ENCODE results near the gene KRT86.
"Not testable (repeated sequence)": the region's sequence is repeated elsewhere in the genome, so short reads cannot be mapped to it uniquely, and the experiment has no call there.

KRT86 gene

GRCh38 chr12:52270541-52271070, 3.8 kb upstream of the KRT86 start:
- no peak for DNase-seq

GRCh38 chr12:52271158-52271557, 3.3 kb upstream of the KRT86 start:
- DNase-seq = no peak

- no peak for DNase-seq
These were observed 1.2 kb downstream of the KRT86 start for GRCh38 chr12:52275686-52276085.

DNA sequence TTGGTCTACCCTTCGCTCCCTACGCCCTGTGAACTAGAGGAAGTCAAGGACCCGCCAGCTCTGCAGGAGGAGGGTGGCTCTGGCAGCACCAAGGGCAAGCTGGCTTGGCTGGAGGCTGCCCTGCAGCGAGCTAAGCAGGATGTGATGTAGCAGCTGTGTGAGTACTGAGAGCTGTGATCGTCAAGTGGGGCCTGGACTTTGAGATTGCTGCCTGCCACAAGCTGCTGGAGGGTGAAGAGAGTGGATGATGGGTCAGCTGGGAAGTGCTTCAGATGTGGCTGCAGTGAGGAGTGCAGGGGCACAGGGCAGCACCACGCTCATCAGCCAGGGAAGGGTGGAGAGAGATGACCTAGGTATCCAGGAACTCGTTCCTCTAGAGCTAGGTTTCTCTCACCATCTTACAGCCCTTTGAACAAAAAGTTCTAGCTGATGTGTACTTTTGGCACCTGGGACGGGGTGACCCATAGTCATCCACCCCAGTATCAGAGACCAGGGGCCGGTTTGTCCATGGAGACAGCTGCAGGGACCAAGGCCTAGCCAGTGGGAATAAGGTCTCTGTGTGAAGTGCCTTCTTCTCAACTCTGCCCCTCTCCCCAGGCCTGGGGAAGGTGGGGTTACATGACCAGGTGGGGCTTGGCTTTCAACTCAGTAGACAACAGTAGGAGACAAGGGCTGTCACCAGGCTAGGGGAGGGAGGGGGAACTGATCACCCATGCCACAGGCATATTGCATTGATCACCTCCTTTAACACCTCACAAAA, 3.2 kb downstream of the KRT86 start:
- DNase-seq = no peak

DNA sequence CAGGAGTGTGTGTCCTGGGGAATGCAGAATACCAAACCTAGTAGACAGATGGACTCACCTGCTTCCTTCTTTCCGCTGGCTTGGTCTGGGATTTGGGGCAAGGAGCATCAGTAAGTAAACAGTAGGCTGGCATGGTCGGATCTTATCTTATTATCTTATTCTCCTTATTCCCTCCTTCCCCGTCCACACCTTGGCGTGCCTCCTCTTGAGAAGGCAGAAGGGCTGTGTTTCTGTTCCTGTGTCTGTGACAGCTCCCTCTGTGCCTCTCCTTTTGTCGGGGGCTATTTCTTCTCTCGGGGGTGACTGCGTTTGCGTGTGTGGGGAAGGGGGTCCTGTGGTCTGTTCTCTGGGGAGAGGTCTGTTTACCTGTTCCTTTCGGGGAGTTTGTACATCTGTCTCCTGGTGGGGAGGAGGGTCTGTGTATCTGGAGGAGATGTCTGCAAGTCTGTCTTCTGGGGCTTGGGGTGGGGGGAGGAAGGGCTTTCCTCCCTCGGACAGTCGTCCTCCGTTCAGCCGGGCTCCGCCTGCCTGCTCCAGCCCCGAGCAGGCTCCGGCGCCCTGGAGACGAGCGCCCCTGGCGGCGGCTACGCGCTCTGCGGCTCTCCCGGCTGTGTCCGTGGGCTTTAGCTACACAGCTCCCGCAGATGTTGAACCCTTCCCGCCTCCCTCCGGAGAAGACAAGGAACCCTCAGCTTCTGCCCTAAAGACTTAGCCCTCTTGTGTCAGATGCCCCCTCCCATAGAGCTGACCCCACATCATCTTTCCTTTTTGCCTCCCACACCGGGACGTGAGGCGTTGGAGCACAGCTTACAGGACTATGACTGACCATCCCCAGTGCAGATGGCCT, 4.4 kb downstream of the KRT86 start:
- peak; percentile 76 for DNase-seq

DNA sequence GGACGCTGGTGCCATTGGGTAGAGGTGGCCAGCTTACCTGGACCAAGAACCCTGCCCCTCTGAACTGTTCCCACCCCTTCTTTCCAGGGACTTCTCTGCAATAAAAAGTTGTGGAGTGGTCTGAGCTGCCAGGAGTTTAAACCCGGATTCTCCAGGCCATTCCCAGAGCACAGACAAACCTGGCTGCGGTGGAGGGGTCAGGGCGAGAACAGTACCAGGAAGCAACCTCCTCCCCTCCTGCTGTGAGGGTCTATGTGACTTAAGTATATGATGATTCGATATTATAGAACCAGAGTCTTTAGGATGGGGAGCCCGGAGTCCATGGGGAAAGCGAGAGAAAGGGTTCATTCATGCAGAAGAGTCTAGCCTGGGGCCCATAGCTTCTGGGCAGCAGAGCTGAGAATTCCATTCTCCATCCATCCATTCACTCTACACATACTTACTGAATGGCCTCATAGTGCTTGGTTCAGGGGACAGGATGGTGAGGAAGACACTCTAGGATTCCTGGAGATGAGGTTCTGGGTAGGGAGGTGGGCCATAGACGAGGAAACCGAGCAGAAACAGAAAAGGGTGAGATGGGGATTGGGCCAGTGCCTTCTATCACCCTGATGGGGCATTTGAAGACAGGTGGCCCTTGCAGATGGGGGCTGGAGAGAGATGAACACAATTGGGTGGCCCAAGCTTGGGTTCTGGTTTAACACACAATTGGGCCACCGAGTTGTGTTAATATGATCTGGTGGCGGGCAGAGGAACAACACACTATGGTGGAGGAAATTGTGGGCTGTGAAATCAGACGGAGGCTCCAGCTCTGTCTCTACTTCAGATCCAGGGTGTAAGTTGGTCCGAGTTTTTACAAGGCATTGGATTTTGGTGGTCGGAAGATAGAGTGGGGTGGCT, 5.2 kb downstream of the KRT86 start:
- DNase-seq = no peak

DNA sequence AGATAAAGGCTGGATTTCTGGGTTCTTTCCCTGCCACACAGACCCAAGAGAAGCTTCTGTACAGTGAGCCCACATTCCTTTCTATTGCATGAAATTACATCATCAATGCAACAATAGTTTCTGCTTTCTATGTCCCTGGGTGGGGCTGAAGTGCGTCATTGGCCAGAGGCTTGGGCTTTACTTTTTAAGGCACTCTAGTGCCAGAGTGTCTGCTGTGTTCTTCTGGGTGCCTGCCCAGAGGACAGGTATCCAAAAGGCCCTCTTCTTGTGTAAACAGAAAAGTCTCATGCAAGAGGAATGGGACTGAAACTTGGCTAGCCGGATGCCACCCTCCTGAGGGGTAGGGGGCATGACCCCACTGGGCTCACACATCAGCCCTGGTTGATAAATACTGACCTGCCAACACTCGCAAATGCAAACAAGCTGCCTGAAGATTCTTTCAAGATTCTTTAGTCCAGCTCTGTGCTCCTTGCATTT, 5.9 kb downstream of the KRT86 start:
- DNase-seq = no peak

- DNase-seq = no peak
These were observed 6.5 kb downstream of the KRT86 start for GRCh38 chr12:52280796-52281560.

DNA sequence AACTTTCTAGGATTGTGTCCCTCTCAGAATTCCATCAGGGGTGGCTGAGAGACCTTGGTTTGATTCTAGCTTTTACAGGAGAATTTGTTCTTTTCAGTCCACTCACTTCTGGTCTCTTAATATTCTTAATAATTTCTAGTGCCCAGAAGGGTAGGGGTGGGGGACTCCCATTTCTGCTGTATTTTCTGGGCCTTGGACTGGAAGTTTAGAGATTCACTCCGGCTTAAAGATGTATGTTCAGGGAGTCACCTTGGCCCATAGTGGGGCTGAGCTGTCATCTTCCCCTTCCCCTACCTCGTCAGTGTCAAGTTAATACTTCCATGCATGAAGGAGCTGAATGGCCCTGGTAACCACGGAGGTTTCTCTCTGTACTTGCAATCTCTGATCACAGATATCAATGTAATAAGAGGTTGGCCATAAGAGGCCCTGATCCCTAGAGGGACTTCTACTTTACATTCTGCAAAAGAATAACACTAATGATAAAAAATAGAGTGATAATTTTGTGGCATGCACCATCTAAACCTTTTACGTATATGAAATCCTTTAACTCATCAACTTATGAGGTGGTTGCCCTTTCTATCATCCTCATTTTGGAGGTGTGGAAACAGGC, 10.2 kb downstream of the KRT86 start:
- DNase-seq = no peak

GRCh38 chr12:52285172-52285745, 10.8 kb downstream of the KRT86 start:
- DNase-seq = no peak

GRCh38 chr12:52285851-52286530, 11.5 kb downstream of the KRT86 start:
- DNase-seq = no peak

- DNase-seq = not testable (repeated sequence)
These were observed 12.7 kb downstream of the KRT86 start for GRCh38 chr12:52286857-52287785.

DNA sequence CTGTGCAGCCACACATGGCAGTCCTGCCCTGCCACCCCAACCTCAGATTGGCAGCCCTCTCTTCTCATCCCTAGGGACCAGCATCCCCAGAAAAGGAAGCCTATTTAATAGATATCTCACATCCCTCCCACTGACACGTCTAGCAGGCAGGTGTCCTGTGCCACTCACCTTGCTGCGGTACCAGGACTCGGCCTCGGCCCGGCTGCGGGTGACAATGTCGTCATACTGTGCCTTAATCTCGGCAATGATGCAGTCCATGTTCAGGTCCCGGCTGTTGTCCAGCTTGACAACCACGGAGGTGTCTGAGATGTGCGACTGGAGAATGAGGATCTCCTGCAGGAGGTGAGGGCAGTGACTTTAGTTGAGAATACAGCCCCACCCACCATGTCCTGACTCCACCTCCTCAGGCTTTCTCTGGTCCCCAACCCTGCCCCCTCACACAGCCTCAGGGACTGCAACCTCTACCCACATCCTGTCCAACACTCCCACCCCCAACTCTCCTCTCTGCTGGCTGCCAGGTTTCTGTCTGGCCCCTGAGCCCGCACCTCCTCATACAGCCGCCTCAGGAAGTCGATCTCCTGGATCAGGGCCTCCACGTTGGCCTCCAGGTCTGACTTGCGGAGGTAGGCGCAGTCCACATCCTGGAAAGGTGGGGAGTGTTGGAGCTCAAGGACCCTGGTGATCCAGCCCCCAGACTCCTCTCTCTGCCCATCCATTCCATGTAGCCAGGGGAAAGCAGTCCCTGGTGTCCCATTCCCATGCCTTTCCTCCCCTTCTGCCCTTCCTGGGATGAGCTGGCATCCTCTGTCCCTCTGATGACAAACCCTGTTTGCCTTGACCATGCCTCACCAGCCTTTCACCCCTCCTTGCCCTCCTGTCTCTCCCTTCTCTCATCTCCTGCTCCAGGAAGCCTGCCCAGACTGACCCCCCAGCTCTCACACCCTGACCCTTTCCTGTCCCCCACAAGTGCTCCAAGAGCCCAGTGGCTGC, 13.7 kb downstream of the KRT86 start:
- DNase-seq = not testable (repeated sequence)

- not testable (repeated sequence) for DNase-seq
These were observed 16.2 kb downstream of the KRT86 start for GRCh38 chr12:52290483-52291134.

DNA sequence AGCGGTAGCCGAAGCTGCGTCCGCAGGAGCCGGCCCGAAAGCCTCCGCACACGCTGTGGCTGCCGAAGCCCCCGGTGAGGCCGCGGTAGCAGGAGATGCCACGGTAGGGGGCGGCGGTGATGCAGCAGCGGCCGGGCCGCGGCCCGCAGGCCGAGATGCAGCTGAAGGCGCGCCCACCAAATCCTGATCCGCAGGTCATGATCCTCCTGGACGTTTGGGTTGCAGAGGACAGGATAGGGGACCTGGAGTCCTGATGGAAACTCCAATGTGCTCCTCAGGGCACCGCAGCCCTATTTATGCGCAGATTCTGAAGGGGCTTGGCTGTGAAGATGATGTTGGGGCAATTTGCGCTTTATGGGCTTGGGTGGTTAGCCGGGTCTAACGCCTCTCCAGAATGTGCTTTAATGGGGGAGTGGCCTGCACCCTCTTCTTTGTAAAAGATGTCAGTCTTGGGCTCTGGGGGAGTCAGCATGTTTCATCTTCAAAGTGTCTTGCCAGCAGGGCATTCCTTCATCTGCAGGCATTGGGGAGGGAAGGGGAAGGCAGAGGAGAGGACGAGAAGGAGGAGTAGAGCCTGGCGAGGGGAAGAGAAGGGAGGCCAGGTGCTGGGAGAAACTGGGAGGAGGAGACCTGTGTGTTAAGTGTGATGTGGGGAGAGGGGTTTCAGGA, 17.0 kb downstream of the KRT86 start, which contains the start of gene KRT81:
Gene KRT81, minus strand, starts transcription at position 268 of the 669 bp plus-strand sequence. Its CDS starts 69 bp downstream, at position 199.
- DNase-seq = no peak

DNA sequence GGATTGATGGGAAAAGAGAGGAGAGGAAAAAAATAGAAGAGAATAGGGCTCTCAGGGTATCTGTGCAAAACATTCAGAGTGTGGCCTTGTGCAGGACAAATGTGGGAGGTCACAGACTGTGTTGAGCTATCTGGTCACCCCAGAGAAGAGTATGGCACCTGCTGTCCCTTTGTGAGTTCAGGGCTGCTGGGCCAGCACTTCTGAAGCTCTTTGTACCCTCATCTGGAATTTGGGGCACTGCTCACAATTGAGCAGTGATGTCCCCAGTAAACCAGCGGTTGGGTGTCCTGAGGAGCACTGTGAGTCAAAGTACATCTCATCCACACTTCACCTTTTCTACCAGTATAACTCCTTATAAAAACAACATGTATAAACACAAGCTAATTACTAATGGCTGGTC, 19.5 kb downstream of the KRT86 start:
- DNase-seq = no peak

GRCh38 chr12:52294803-52295202, 20.4 kb downstream of the KRT86 start:
- DNase-seq = no peak
